Immature natural killer cell (primary cell): ENCODE results near the gene ISOC2. TPM values are rescaled to one million over a fixed set of nuclear protein-coding genes. Genes with fewer than 3 reads are reported as not detected.
"Not testable (repeated sequence)": the region's sequence is repeated elsewhere in the genome, so short reads cannot be mapped to it uniquely, and the experiment has no call there.

Experiments
- DNase-seq, 3 donors: peaks; one replicate each; pipeline ENCODE4 v3.0.0; 2022; ENCODE audit warnings: mixed read lengths in 1 of 3
- H3K27ac Mint-ChIP-seq, 6 donors: one replicate each; pipeline ENCODE4 v1.8.0; 2020; ENCODE audit warnings: mixed read lengths in 6 of 6, mild to moderate bottlenecking in 5 of 6, inconsistent platforms in 4 of 6, moderate library complexity in 3 of 6
- H3K27me3 Mint-ChIP-seq, 3 donors: one replicate each; pipeline ENCODE4 v1.8.0; 2020 to 2021; ENCODE audit warnings: low read depth in 3 of 3, mild to moderate bottlenecking in 3 of 3, mixed read lengths in 3 of 3, moderate library complexity in 3 of 3, inconsistent platforms in 1 of 3
- H3K36me3 Mint-ChIP-seq, 3 donors: one replicate each; pipeline ENCODE4 v1.8.0; 2020; ENCODE audit warnings: mixed read lengths in 3 of 3, inconsistent platforms in 2 of 3, mild to moderate bottlenecking in 2 of 3
- H3K4me1 Mint-ChIP-seq, 2 donors: one replicate each; pipeline ENCODE4 v1.8.0; 2020; ENCODE audit warnings: inconsistent platforms in 2 of 2, mild to moderate bottlenecking in 2 of 2, mixed read lengths in 2 of 2, moderate library complexity in 1 of 2
- H3K4me3 Mint-ChIP-seq, 5 donors: one replicate each; pipeline ENCODE4 v1.8.0; 2020; ENCODE audit warnings: mild to moderate bottlenecking in 5 of 5, mixed read lengths in 5 of 5, inconsistent platforms in 3 of 5, moderate library complexity in 3 of 5
- H3K9me3 Mint-ChIP-seq, 6 donors: one replicate each; pipeline ENCODE4 v1.8.0; 2020; ENCODE audit warnings: mild to moderate bottlenecking in 6 of 6, mixed read lengths in 6 of 6, inconsistent platforms in 4 of 6, moderate library complexity in 3 of 6
- polyA plus RNA-seq, 3 donors: library from polyadenylated mRNA; unstranded; fragments of 300-500 nt; fragmentation: Illumina TruSeq; gene quantifications; one replicate each; pipeline ENCODE4 v1.2.3, GENCODE V29; 2021

Gene ISOC2
- polyA plus RNA-seq, 3 donors from 2014 or later: 30.4 to 46.0 (median 34.2) TPM

GRCh38 chr19:55452749-55453346 is 8.6 kb downstream of the ISOC2 start:
- H3K9me3 Mint-ChIP-seq: no peaks in the 10 kb centered on the region
- H3K27ac Mint-ChIP-seq: no peak overlapping the region
- peaks cover 7 to 11% (median 8%) of the 10 kb centered on the region in 3 donors for H3K27me3 Mint-ChIP-seq
- peaks cover 6 to 14% of the 10 kb centered on the region in 2 donors for H3K4me1 Mint-ChIP-seq
- DNase-seq: peak; percentile 31 to 44 (median 38)
- peak overlapping the region in 1 of 5 donors; percentile 25 for H3K4me3 Mint-ChIP-seq
- H3K36me3 Mint-ChIP-seq: peaks cover 0 to 10% (median 6%) of the 10 kb centered on the region in 3 donors

- no peaks in the 10 kb centered on the region for H3K9me3 Mint-ChIP-seq
- H3K27ac Mint-ChIP-seq: no peak overlapping the region
- H3K4me1 Mint-ChIP-seq: peaks cover 6 to 14% of the 10 kb centered on the region in 2 donors
- peak overlapping the region in 1 of 5 donors; percentile 32 for H3K4me3 Mint-ChIP-seq
- peaks cover 7 to 11% (median 8%) of the 10 kb centered on the region in 3 donors for H3K27me3 Mint-ChIP-seq
- DNase-seq: no peak
- H3K36me3 Mint-ChIP-seq: peaks cover 0 to 10% (median 6%) of the 10 kb centered on the region in 3 donors
Observed at GRCh38 chr19:55451965-55452748, 9.3 kb downstream of the ISOC2 start.

GRCh38 chr19:55451163-55451964 is 10.1 kb downstream of the ISOC2 start:
- Mint-ChIP-seq H3K4me1 (peaks cover 6 to 14% of the 10 kb centered on the region in 2 donors), H3K27ac (no peak overlapping the region), H3K9me3 (no peaks in the 10 kb centered on the region), H3K4me3 (peak overlapping the region in 4 of 5 donors; percentile 17 to 63 (median 34)), H3K36me3 (peaks cover 0 to 10% (median 6%) of the 10 kb centered on the region in 3 donors), H3K27me3 (peaks cover 7 to 11% (median 8%) of the 10 kb centered on the region in 3 donors)
- no peak for DNase-seq

GRCh38 chr19:55449469-55449868 is 12.0 kb downstream of the ISOC2 start:
- H3K9me3 Mint-ChIP-seq: peaks cover 0 to 2% (median 0%) of the 10 kb centered on the region in 6 donors
- peaks cover 0 to 10% (median 6%) of the 10 kb centered on the region in 3 donors for H3K36me3 Mint-ChIP-seq
- H3K4me1 Mint-ChIP-seq: peaks cover 6 to 14% of the 10 kb centered on the region in 2 donors
- no peak overlapping the region for H3K4me3 Mint-ChIP-seq
- no peak overlapping the region for H3K27ac Mint-ChIP-seq
- H3K27me3 Mint-ChIP-seq: peaks cover 9 to 15% (median 15%) of the 10 kb centered on the region in 3 donors
- no peak for DNase-seq

GRCh38 chr19:55448175-55448490 is 13.3 kb downstream of the ISOC2 start:
- H3K4me1 Mint-ChIP-seq: peaks cover 6 to 11% of the 10 kb centered on the region in 2 donors
- H3K27ac Mint-ChIP-seq, H3K9me3 Mint-ChIP-seq, H3K4me3 Mint-ChIP-seq, DNase-seq, H3K36me3 Mint-ChIP-seq: not testable (repeated sequence)
- peaks cover 13 to 22% (median 21%) of the 10 kb centered on the region in 3 donors for H3K27me3 Mint-ChIP-seq

GRCh38 chr19:55447421-55448174 is 13.8 kb downstream of the ISOC2 start:
- Mint-ChIP-seq H3K27me3 (peaks cover 14 to 24% (median 20%) of the 10 kb centered on the region in 3 donors), H3K9me3 (peaks cover 0 to 2% (median 0%) of the 10 kb centered on the region in 6 donors), H3K4me3 (no peak overlapping the region), H3K27ac (no peak overlapping the region), H3K4me1 (peaks cover 6 to 11% of the 10 kb centered on the region in 2 donors), H3K36me3 (peaks cover 0 to 3% (median 0%) of the 10 kb centered on the region in 3 donors)
- no peak for DNase-seq

DNA sequence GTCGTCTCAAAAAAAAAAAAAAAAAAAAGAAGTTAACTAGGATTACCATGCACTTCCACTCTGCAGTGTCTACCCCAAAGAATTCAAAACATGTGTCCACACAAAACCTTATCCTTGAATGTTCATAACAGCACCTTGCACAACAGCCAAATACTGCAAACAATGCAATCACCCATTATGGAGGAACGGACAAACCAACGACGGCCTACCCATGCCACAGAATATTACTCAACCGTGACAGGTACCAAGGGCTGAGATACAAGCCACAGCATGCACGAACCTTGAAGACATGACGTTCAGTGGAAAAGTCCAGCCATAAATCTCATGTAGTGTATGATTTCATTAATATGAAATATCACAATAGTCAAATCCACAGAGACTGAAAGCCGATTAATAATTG is 15.4 kb downstream of the ISOC2 start:
- Mint-ChIP-seq H3K4me1 (peaks cover 13 to 14% of the 10 kb centered on the region in 2 donors), H3K27ac (no peak overlapping the region), H3K27me3 (peaks cover 20 to 30% (median 27%) of the 10 kb centered on the region in 3 donors), H3K36me3 (peaks cover 0 to 4% (median 3%) of the 10 kb centered on the region in 3 donors), H3K9me3 (peaks cover 0 to 2% (median 0%) of the 10 kb centered on the region in 6 donors), H3K4me3 (no peak overlapping the region)
- DNase-seq: no peak

GRCh38 chr19:55444646-55445045 is 16.8 kb downstream of the ISOC2 start:
- Mint-ChIP-seq H3K27ac (no peak overlapping the region), H3K27me3 (peaks cover 20 to 40% (median 33%) of the 10 kb centered on the region in 3 donors), H3K9me3 (peaks cover 0 to 2% (median 0%) of the 10 kb centered on the region in 6 donors), H3K4me3 (peak overlapping the region in 1 of 5 donors; percentile 38), H3K36me3 (peaks cover 0 to 4% (median 3%) of the 10 kb centered on the region in 3 donors), H3K4me1 (peaks cover 16 to 18% of the 10 kb centered on the region in 2 donors)
- no peak for DNase-seq

- peaks cover 16 to 18% of the 10 kb centered on the region in 2 donors for H3K4me1 Mint-ChIP-seq
- H3K36me3 Mint-ChIP-seq: peaks cover 0 to 4% (median 3%) of the 10 kb centered on the region in 3 donors
- no peak overlapping the region for H3K4me3 Mint-ChIP-seq
- peak overlapping the region in 1 of 6 donors; percentile 69 for H3K27ac Mint-ChIP-seq
- H3K27me3 Mint-ChIP-seq: peaks cover 22 to 46% (median 33%) of the 10 kb centered on the region in 3 donors
- DNase-seq: no peak
- peaks cover 0 to 2% (median 0%) of the 10 kb centered on the region in 6 donors for H3K9me3 Mint-ChIP-seq
Observed at GRCh38 chr19:55443824-55444480, 17.5 kb downstream of the ISOC2 start.

DNA sequence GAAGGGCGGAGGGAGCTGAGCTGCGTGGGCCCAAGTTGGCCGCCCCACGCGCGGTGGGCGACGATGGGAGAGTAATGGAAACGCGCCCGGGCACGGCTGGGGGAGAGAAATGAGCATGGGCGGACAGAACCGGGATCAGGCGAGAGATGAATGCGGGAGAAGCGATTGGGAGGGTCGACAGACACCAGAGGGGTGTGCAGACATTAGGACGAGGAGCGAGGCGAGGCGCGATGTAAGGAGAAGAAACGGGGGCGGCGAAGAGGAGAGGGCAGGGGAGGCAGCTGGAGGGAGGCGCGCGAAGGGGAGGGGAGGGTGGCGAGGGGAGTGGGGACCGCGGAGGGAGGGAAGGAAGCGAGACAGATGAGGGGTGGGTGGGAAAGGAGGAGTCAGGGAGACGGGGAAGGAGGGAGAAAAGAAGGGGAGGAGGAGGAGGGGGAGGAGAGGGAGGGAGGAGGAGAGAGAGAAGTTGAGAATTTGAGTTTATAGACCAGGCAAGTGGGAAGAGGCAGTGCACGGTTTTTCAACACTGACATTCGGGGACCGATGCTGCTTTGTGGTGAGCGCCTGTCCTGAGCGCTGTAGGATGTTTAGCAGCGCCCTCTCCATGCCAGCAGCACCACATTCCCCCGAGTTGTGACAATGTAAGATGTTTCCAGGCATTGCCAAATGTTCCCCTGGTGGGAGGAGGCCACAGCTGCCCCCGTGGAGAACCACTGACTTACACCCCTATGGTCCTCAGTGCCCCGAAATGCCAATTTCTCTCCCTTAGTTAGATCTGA is 18.2 kb downstream of the ISOC2 start, which contains the start of gene SHISA7:
TSS of gene SHISA7 (minus strand) at position 256 of the 779 bp plus-strand sequence. CDS start 437 bp downstream, outside the sequence.
- Mint-ChIP-seq H3K4me1 (peaks cover 16 to 18% of the 10 kb centered on the region in 2 donors), H3K4me3 (no peak within 1 kb of the TSS), H3K36me3 (peaks cover 0 to 4% (median 3%) of the 10 kb centered on the region in 3 donors), H3K27me3 (peaks cover 22 to 51% (median 33%) of the 10 kb centered on the region in 3 donors), H3K27ac (no peak within 1 kb of the TSS), H3K9me3 (peaks cover 0 to 2% (median 0%) of the 10 kb centered on the region in 6 donors)
- no peak for DNase-seq

- H3K4me3 Mint-ChIP-seq: no peak overlapping the region
- H3K9me3 Mint-ChIP-seq: peaks cover 0 to 2% (median 0%) of the 10 kb centered on the region in 6 donors
- H3K27me3 Mint-ChIP-seq: peaks cover 22 to 51% (median 33%) of the 10 kb centered on the region in 3 donors
- peaks cover 16 to 18% of the 10 kb centered on the region in 2 donors for H3K4me1 Mint-ChIP-seq
- DNase-seq: no peak
- no peak overlapping the region for H3K27ac Mint-ChIP-seq
- H3K36me3 Mint-ChIP-seq: peaks cover 0 to 4% (median 3%) of the 10 kb centered on the region in 3 donors
Observed at GRCh38 chr19:55442372-55442961, 19.0 kb downstream of the ISOC2 start.
